ENCODE measurements around the gene NFASC. TPM values are rescaled to one million over a fixed set of nuclear protein-coding genes. Genes with fewer than 3 reads are reported as not detected.

NFASC gene
- total and polyA plus RNA-seq, 9 of the 15 experiments (the other 6 are each of a cell fraction or from before 2014, with no cell fraction given): 0.03 to 0.16 (median 0.06) TPM; not detected in 6

GRCh38 chr1:205037539-205037938, 166.9 kb downstream of the NFASC start (continued):
- TF ChIP-seq MAX (CRISPR knock-in tag; IDR thresholded peaks at IDR 0.05) (no peak), GTF3C2 (IDR thresholded peaks at IDR 0.05; ENCODE audit: borderline replicate concordance, extremely low read depth, insufficient read length) (no peak)

- Histone ChIP-seq H3K27me3 (ENCODE audit: control insufficient read depth in 2 of 2, insufficient read depth in 2 of 2, low read length in 2 of 2) (peaks cover 22 to 61% of the 10 kb centered on the region in 2 experiments), H3K4me1 (replicated peaks in 1 of 2; ENCODE audit: control insufficient read depth in 2 of 2, insufficient read depth in 2 of 2, low read length in 2 of 2) (peaks cover 0 to 4% of the 10 kb centered on the region in 2 experiments; a peak in 1 of 5 replicates), H3K4me3 (no peak overlapping the region), H3K4me2 (ENCODE audit: insufficient read depth, low read length) (no peak overlapping the region), H3K9me3 (replicated peaks; ENCODE audit: control insufficient read depth, insufficient read depth, low read depth, low read length) (no peaks in the 10 kb centered on the region), H3K9ac (ENCODE audit: insufficient read depth in 1 of 2, low read depth in 2 of 2, low read length in 2 of 2) (no peak overlapping the region; a peak in 1 of 4 replicates), H3K9me1 (ENCODE audit: control insufficient read depth, insufficient read depth, low read length) (no peaks in the 10 kb centered on the region), H3K36me3 (ENCODE audit: control insufficient read depth, insufficient read depth, low read length) (no peaks in the 10 kb centered on the region), H3K79me2 (ENCODE audit: control insufficient read depth, insufficient read depth, low read length) (no peaks in the 10 kb centered on the region), H2AFZ (ENCODE audit: low read depth, low read length) (no peak overlapping the region), H4K20me1 (replicated peaks; ENCODE audit: control insufficient read depth, insufficient read depth, low read length) (peaks cover 16% of the 10 kb centered on the region), H3K27ac (ENCODE audit: extremely low read depth, low read depth, low read length) (no peak overlapping the region)
- no peak for ATAC-seq
- DNase-seq (ENCODE audit: extremely low read depth in 1 of 4, low spot score in 3 of 4): no peak
- in situ Hi-C loops (cut with MboI): no loop called here
- intact Hi-C loops (cut with micrococcal nuclease): no loop called here
- WGBS (ENCODE audit: insufficient coverage, low coverage, missing lambda C conversion rate): 1% methylated on average over 6 of the region's 6 CpGs
- CTCF ChIA-PET (ENCODE audit: low intra/inter-chr PET ratio): no interaction called here
- no TSS peak for BruUV-seq (replicated peaks)
- POLR2A ChIA-PET: interaction anchor here (0.7 to 1.4 kb wide), 2 partner anchors 30 to 218 kb away, joined by 3 to 4 read pairs; no protein-coding TSS in a partner anchor
- FAIRE-seq: no peak
- TF ChIP-seq TGIF2 (CRISPR knock-in tag; IDR thresholded peaks at IDR 0.05) (no peak), MTF1 (CRISPR knock-in tag; IDR thresholded peaks at IDR 0.05; ENCODE audit: borderline replicate concordance) (no peak), PTRF (tag; IDR thresholded peaks at IDR 0.05) (no peak), BRD9 (IDR thresholded peaks at IDR 0.05; ENCODE audit: low read depth, partially characterized antibody) (no peak), SP2 (IDR thresholded peaks at IDR 0.05; ENCODE audit: extremely low read depth, low read depth, low read length, poor library complexity, severe bottlenecking) (no peak), COPS2 (conservative IDR thresholded peaks at IDR 0.05) (no peak), VEZF1 (CRISPR knock-in tag; IDR thresholded peaks at IDR 0.05) (no peak), ZBTB9 (CRISPR knock-in tag; IDR thresholded peaks at IDR 0.05) (no peak), NCOR1 (IDR thresholded peaks at IDR 0.05) (no peak), EP400 (IDR thresholded peaks at IDR 0.05) (no peak)
Observed at GRCh38 chr1:205038132-205038786, 167.6 kb downstream of the NFASC start.

Data from K562 (cell line).